ENCODE data around the gene CHST8.

- TF ChIP-seq CTCF (IDR thresholded peaks at IDR 0.05; ENCODE audit: borderline replicate concordance, extremely low read depth, low read length, poor library complexity, severe bottlenecking), result no peak
- TF ChIP-seq EZH2 (IDR thresholded peaks at IDR 0.05; ENCODE audit: borderline replicate concordance, low read depth, low read length, severe bottlenecking), result no peak
These were observed 704 bp downstream of the CHST8 start for GRCh38 chr19:33622505-33622808.
